NCI-H1694 treated with DMSO at 0.1 percent for 48 hours (cell line): ENCODE results near the gene SOCS3.

Experiments
- DNase-seq: peaks from one replicate; lab custom pipeline; 2025; lab: John Stamatoyannopoulos, UW

The SOCS3 gene

GRCh38 chr17:78390241-78391050 lies 30.6 kb upstream of the SOCS3 start:
- DNase-seq, result peak; percentile 95

- no peak for DNase-seq
Measured at GRCh38 chr17:78387977-78388941, 28.4 kb upstream of the SOCS3 start.

- no peak for DNase-seq
Measured at GRCh38 chr17:78384479-78385175, 24.8 kb upstream of the SOCS3 start.

GRCh38 chr17:78383725-78384471 lies 24.0 kb upstream of the SOCS3 start:
- no peak for DNase-seq

GRCh38 chr17:78381601-78382232 lies 21.8 kb upstream of the SOCS3 start:
- no peak for DNase-seq

GRCh38 chr17:78380370-78380769 lies 20.5 kb upstream of the SOCS3 start:
- no peak for DNase-seq

GRCh38 chr17:78379131-78379491 lies 19.2 kb upstream of the SOCS3 start:
- DNase-seq, result no peak

- DNase-seq, result peak; percentile 45
Measured at GRCh38 chr17:78378225-78379130, 18.6 kb upstream of the SOCS3 start, which contains the start of gene PGS1. Gene PGS1 (plus strand): TSS chr17:78378649. CDS start chr17:78378666, 17 bp downstream.

- no peak for DNase-seq
Measured at GRCh38 chr17:78377858-78378224, 18.0 kb upstream of the SOCS3 start.

- no peak for DNase-seq
Measured at GRCh38 chr17:78376161-78376560, 16.3 kb upstream of the SOCS3 start.

GRCh38 chr17:78375401-78376151 lies 15.7 kb upstream of the SOCS3 start:
- no peak for DNase-seq

GRCh38 chr17:78374631-78375274 lies 14.9 kb upstream of the SOCS3 start:
- no peak for DNase-seq

- no peak for DNase-seq
Measured at GRCh38 chr17:78374189-78374588, 14.3 kb upstream of the SOCS3 start.

- no peak for DNase-seq
Measured at GRCh38 chr17:78372841-78373240, 13.0 kb upstream of the SOCS3 start.

- peak; percentile 41 for DNase-seq
Measured at GRCh38 chr17:78371056-78371455, 11.2 kb upstream of the SOCS3 start.

GRCh38 chr17:78369791-78370381 lies 10.0 kb upstream of the SOCS3 start:
- no peak for DNase-seq

- no peak for DNase-seq
Measured at GRCh38 chr17:78368854-78369495, 9.1 kb upstream of the SOCS3 start.

GRCh38 chr17:78368348-78368747 lies 8.5 kb upstream of the SOCS3 start:
- DNase-seq, result peak; percentile 15
